ENCODE results near the gene CLN5.
"Not testable (repeated sequence)": the region's sequence is repeated elsewhere in the genome, so short reads cannot be mapped to it uniquely, and the experiment has no call there.

The CLN5 gene

GRCh38 chr13:76991796-76992547, at the start of gene CLN5:
Gene CLN5, plus strand, starts transcription at chr13:76992081. Its CDS starts 18 bp downstream, at chr13:76992099.
- DNase-seq: peak; percentile 57

GRCh38 chr13:76942363-76942762, 49.5 kb upstream of the CLN5 start:
- DNase-seq: no peak

GRCh38 chr13:76943646-76944045, 48.2 kb upstream of the CLN5 start:
- no peak for DNase-seq

GRCh38 chr13:76944456-76944855, 47.4 kb upstream of the CLN5 start:
- no peak for DNase-seq

GRCh38 chr13:76948149-76948548, 43.7 kb upstream of the CLN5 start, which contains the start of gene ACOD1:
Gene ACOD1, plus strand, starts transcription at chr13:76948511. Its CDS starts 48 bp downstream, at chr13:76948559.
- no peak for DNase-seq

GRCh38 chr13:76950101-76950500, 41.8 kb upstream of the CLN5 start:
- DNase-seq: no peak

- no peak for DNase-seq
Observed at GRCh38 chr13:76953968-76954367, 37.9 kb upstream of the CLN5 start.

- DNase-seq: no peak
Observed at GRCh38 chr13:76954538-76954937, 37.3 kb upstream of the CLN5 start.

GRCh38 chr13:76955193-76955592, 36.7 kb upstream of the CLN5 start:
- no peak for DNase-seq

GRCh38 chr13:76955661-76956060, 36.2 kb upstream of the CLN5 start:
- DNase-seq: no peak

- DNase-seq: no peak
Observed at GRCh38 chr13:76958841-76959432, 32.9 kb upstream of the CLN5 start.

GRCh38 chr13:76959734-76960133, 32.1 kb upstream of the CLN5 start:
- not testable (repeated sequence) for DNase-seq

GRCh38 chr13:76965759-76966421, 26.0 kb upstream of the CLN5 start:
- DNase-seq: no peak

- DNase-seq: no peak
Observed at GRCh38 chr13:76967031-76967430, 24.9 kb upstream of the CLN5 start.

GRCh38 chr13:76968041-76968440, 23.8 kb upstream of the CLN5 start:
- DNase-seq: no peak

GRCh38 chr13:76969488-76970365, 22.2 kb upstream of the CLN5 start:
- DNase-seq: no peak

GRCh38 chr13:76971215-76971614, 20.7 kb upstream of the CLN5 start:
- no peak for DNase-seq

GRCh38 chr13:76971851-76972829, 19.7 kb upstream of the CLN5 start:
- DNase-seq: no peak

GRCh38 chr13:76973920-76974617, 17.8 kb upstream of the CLN5 start:
- DNase-seq: no peak

- no peak for DNase-seq
Observed at GRCh38 chr13:76974618-76974975, 17.3 kb upstream of the CLN5 start.

GRCh38 chr13:76975863-76976262, 16.0 kb upstream of the CLN5 start:
- DNase-seq: no peak

Measured in NCI-H187 treated with DMSO at 0.1 percent for 48 hours (cell line).